Smooth muscle cell (in vitro differentiated cells): ENCODE measurements around the gene TM7SF3. TPM values are rescaled to one million over a fixed set of nuclear protein-coding genes. Genes with fewer than 3 reads are reported as not detected.

Source experiments
- DNase-seq: peaks from one replicate; lab custom pipeline; 2025; ENCODE audit not compliant: unreplicated experiment; lab: John Stamatoyannopoulos, UW
- H2AFZ ChIP-seq: fragments of 200-600 bp; sonication (generic); 2 replicates; pipeline ENCODE4 v1.6.0; 2016; ENCODE audit warnings: antibody characterized with exemption, low read depth, mild to moderate bottlenecking
- H3F3A ChIP-seq: fragments of 200-600 bp; sonication (generic); 2 replicates; pipeline ENCODE4 v1.6.0; 2017; ENCODE audit warnings: antibody characterized with exemption, low read depth
- H3K27ac ChIP-seq: fragments of 200-600 bp; sonication (generic); 2 replicates; pipeline ENCODE4 v1.5.1; 2016; ENCODE audit warnings: low read depth, mild to moderate bottlenecking
- H3K27me3 ChIP-seq: fragments of 200-600 bp; sonication (generic); 2 replicates; pipeline ENCODE4 v1.6.1; 2016; ENCODE audit warnings: low read depth, mild to moderate bottlenecking
- H3K36me3 ChIP-seq: fragments of 200-600 bp; sonication (generic); 2 replicates; pipeline ENCODE4 v1.5.1; 2016; ENCODE audit warnings: low read depth
- H3K4me1 ChIP-seq: fragments of 200-600 bp; sonication (generic); 2 replicates; pipeline ENCODE4 v1.5.1; 2016; ENCODE audit warnings: low read depth
- H3K4me2 ChIP-seq: fragments of 200-600 bp; sonication (generic); 2 replicates; pipeline ENCODE4 v1.6.0; 2016; ENCODE audit warnings: mild to moderate bottlenecking
- H3K4me3 ChIP-seq: fragments of 200-600 bp; sonication (generic); 2 replicates; pipeline ENCODE4 v1.5.1; 2016; ENCODE audit warnings: mild to moderate bottlenecking
- H3K79me2 ChIP-seq: fragments of 200-600 bp; sonication (generic); 2 replicates; pipeline ENCODE4 v1.6.0; 2016; ENCODE audit warnings: low read depth, mild to moderate bottlenecking
- H3K9ac ChIP-seq: fragments of 200-600 bp; sonication (generic); 2 replicates; pipeline ENCODE4 v1.6.0; 2016; ENCODE audit warnings: low read depth
- H3K9me3 ChIP-seq: fragments of 200-600 bp; sonication (generic); replicated peaks from 2 replicates; pipeline ENCODE4 v1.5.1; 2016; ENCODE audit warnings: low read depth
- H4K20me1 ChIP-seq: fragments of 200-600 bp; sonication (generic); 2 replicates; pipeline ENCODE4 v1.6.0; 2016; ENCODE audit warnings: low read depth
- CTCF ChIP-seq: fragments of 200-600 bp; sonication (generic); IDR thresholded peaks from 2 replicates; pipeline ENCODE4 v1.5.1; 2017; ENCODE audit warnings: borderline replicate concordance, mild to moderate bottlenecking, antibody characterized with exemption; ENCODE audit not compliant: insufficient read depth, poor library complexity, severe bottlenecking
- WGBS: methylation state at CpG from one replicate; pipeline ENCODE4 v1.1.7; 2016; ENCODE audit warnings: low lambda C conversion rate; 5-methylcytosine and 5-hydroxymethylcytosine counted together
- polyA plus RNA-seq: library from polyadenylated mRNA; unstranded; fragments of >200 nt; fragmentation: Nextera tagmentation; extraction: Ambion mirVana; gene quantifications from 2 replicates; pipeline ENCODE4 v1.2.1, GENCODE V29; 2016
- total RNA-seq: library from RNA; depleted of rRNA; stranded (reverse); fragments of >200 nt; gene quantifications from 2 replicates; pipeline ENCODE4 v1.2.3, GENCODE V29; 2014

Gene TM7SF3
- total and polyA plus RNA-seq, 2 experiments from 2014 or later = 48.2 to 67.4 TPM

GRCh38 chr12:27006797-27007467, 7.3 kb downstream of the TM7SF3 start:
- Histone ChIP-seq H3K79me2 (peaks cover 50% of the 10 kb centered on the region), H3K4me1 (peaks cover 7% of the 10 kb centered on the region), H3K27me3 (no peaks in the 10 kb centered on the region), H3K27ac (no peak overlapping the region), H4K20me1 (peaks cover 72% of the 10 kb centered on the region), H2AFZ (no peak overlapping the region), H3F3A (no peaks in the 10 kb centered on the region), H3K9me3 (no peaks in the 10 kb centered on the region), H3K4me3 (no peak overlapping the region), H3K9ac (no peak overlapping the region), H3K36me3 (no peaks in the 10 kb centered on the region), H3K4me2 (no peak overlapping the region)
- DNase-seq = no peak
- 100% methylated on average over 2 of the region's 2 CpGs for WGBS
- TF ChIP-seq CTCF = no peak

- Histone ChIP-seq H3K27me3 (no peaks in the 10 kb centered on the region), H3K27ac (no peak overlapping the region), H3K4me1 (peaks cover 7% of the 10 kb centered on the region), H4K20me1 (peaks cover 85% of the 10 kb centered on the region), H3K79me2 (peaks cover 52% of the 10 kb centered on the region), H3K4me3 (no peak overlapping the region), H3F3A (no peaks in the 10 kb centered on the region), H2AFZ (no peak overlapping the region), H3K4me2 (no peak overlapping the region), H3K9me3 (no peaks in the 10 kb centered on the region), H3K9ac (no peak overlapping the region), H3K36me3 (no peaks in the 10 kb centered on the region)
- WGBS = 96% methylated on average over 2 of the region's 2 CpGs
- TF ChIP-seq CTCF = no peak
- DNase-seq = no peak
Measured at GRCh38 chr12:27005495-27005894, 8.7 kb downstream of the TM7SF3 start.

GRCh38 chr12:27003421-27004381, 10.5 kb downstream of the TM7SF3 start:
- Histone ChIP-seq H4K20me1 (peaks cover 88% of the 10 kb centered on the region), H3K9ac (no peak overlapping the region), H3K4me3 (no peak overlapping the region), H3F3A (no peaks in the 10 kb centered on the region), H3K27me3 (no peaks in the 10 kb centered on the region), H3K4me1 (peaks cover 7% of the 10 kb centered on the region), H2AFZ (no peak overlapping the region), H3K9me3 (no peaks in the 10 kb centered on the region), H3K36me3 (no peaks in the 10 kb centered on the region), H3K4me2 (no peak overlapping the region), H3K79me2 (peaks cover 39% of the 10 kb centered on the region), H3K27ac (no peak overlapping the region)
- 45% methylated on average over 6 of the region's 6 CpGs for WGBS
- DNase-seq = no peak
- no peak for TF ChIP-seq CTCF
